ENCODE data around the gene NTMT2. TPM values are rescaled to one million over a fixed set of nuclear protein-coding genes. Genes with fewer than 3 reads are reported as not detected.

The NTMT2 gene
- total RNA-seq, 1 donor from 2014 or later: not detected

DNA sequence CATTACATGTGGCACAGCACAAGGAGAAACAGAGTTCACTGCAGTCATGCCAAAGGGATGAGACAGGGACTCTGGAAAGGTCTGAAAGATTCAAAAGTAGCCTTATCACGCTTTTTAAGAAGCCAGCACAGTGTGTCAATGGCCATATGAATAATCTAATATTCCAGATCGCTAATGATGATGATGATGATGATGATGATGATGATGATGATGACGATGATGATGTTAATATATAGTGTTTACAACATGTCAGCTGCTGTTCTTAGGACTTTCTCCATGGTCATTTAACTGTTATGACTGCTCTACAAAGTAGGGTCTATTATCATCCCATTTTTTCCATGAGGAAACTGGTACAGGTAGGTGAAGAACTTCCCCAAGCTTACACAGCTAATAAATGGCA, 64.4 kb downstream of the NTMT2 start:
- TF ChIP-seq, protein P1, sequence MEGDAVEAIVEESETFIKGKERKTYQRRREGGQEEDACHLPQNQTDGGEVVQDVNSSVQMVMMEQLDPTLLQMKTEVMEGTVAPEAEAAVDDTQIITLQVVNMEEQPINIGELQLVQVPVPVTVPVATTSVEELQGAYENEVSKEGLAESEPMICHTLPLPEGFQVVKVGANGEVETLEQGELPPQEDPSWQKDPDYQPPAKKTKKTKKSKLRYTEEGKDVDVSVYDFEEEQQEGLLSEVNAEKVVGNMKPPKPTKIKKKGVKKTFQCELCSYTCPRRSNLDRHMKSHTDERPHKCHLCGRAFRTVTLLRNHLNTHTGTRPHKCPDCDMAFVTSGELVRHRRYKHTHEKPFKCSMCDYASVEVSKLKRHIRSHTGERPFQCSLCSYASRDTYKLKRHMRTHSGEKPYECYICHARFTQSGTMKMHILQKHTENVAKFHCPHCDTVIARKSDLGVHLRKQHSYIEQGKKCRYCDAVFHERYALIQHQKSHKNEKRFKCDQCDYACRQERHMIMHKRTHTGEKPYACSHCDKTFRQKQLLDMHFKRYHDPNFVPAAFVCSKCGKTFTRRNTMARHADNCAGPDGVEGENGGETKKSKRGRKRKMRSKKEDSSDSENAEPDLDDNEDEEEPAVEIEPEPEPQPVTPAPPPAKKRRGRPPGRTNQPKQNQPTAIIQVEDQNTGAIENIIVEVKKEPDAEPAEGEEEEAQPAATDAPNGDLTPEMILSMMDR (IDR thresholded peaks at IDR 0.05; ENCODE audit: unreplicated experiment): no peak
- Mint-ChIP-seq H3K4me3 (no peak overlapping the region), H3K27ac (no peak overlapping the region), H3K27me3 (ENCODE audit: low read depth) (no peaks in the 10 kb centered on the region), H3K9me3 (peaks cover 8% of the 10 kb centered on the region), H3K36me3 (peaks cover 5% of the 10 kb centered on the region), H3K4me1 (peaks cover 8% of the 10 kb centered on the region)
- no peak for DNase-seq (ENCODE audit: low spot score in 2 of 2, unreplicated experiment in 2 of 2)

DNA sequence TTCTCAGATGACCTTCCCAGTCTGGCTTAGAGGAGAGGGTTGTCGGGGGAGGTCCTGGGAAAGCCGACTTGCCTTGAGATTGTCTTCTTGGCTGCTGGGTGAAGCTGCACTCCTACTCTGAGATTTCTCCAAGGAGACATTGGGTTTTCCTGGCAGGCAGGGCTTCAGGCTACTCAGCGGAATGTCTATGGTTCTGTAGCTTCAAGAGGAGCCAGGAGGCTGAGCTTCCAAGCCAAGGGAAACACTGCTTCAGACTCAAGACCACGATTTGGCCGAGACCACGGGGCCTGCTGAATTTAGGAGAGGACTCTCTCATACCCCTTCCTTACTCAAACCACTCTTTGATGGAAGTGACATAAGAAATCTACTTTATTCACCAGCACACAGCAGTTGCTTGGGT, 67.8 kb downstream of the NTMT2 start:
- peaks cover 4% of the 10 kb centered on the region for H3K4me1 Mint-ChIP-seq
- H3K36me3 Mint-ChIP-seq: no peaks in the 10 kb centered on the region
- no peak for DNase-seq (ENCODE audit: low spot score in 2 of 2, unreplicated experiment in 2 of 2)
- no peaks in the 10 kb centered on the region for H3K27me3 Mint-ChIP-seq (ENCODE audit: low read depth)
- no peak overlapping the region for H3K27ac Mint-ChIP-seq
- no peak overlapping the region for H3K4me3 Mint-ChIP-seq
- no peaks in the 10 kb centered on the region for H3K9me3 Mint-ChIP-seq
- TF ChIP-seq, protein P1 (IDR thresholded peaks at IDR 0.05; ENCODE audit: unreplicated experiment): no peak

DNA sequence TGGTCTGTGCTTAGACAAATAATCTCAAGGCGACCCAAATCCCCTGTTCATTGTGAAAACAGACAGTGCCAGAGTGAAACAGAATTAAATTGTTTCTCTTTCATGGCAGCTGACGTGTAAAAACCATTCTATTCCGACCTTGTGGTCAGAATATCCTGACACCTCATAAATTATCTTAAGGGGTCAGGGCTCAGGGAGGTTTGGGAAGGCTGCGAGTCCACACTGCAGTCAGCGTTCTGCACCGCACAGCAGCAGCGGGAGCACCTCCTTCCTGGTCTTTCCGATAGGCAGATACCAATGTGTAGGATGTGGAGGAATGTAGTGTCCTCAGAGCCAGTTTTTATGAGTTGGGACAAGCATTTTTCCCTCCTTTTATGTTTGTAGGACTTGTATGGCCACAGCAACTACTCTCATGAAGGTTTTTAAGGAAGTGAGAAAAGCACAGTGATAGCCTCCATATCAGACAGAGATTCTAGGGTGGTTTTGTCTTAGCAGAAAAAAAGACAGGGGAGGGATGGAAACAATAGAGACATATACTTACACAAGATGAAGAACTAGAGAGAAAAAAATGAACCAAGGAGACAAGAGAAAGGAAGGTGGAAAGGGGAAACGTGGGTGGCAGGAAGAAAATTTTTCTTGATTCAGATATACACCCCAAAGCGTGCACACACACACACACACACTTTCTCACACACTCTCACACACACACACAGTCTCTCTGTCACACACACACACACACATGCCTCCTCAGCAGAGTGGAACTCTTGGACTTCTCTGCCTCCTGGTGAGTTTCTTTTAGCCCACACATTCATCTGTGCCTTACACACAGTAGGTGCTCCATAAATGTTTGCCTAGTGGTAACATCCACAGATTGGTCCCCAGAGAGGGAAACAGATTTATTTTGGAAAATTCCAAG, 68.6 kb downstream of the NTMT2 start:
- no peaks in the 10 kb centered on the region for H3K36me3 Mint-ChIP-seq
- peaks cover 2% of the 10 kb centered on the region for H3K9me3 Mint-ChIP-seq
- H3K27ac Mint-ChIP-seq: no peak overlapping the region
- H3K4me3 Mint-ChIP-seq: no peak overlapping the region
- H3K27me3 Mint-ChIP-seq (ENCODE audit: low read depth): no peaks in the 10 kb centered on the region
- no peak for DNase-seq (ENCODE audit: low spot score in 2 of 2, unreplicated experiment in 2 of 2)
- H3K4me1 Mint-ChIP-seq: peaks cover 4% of the 10 kb centered on the region
- TF ChIP-seq, protein P1 (IDR thresholded peaks at IDR 0.05; ENCODE audit: unreplicated experiment): no peak

DNA sequence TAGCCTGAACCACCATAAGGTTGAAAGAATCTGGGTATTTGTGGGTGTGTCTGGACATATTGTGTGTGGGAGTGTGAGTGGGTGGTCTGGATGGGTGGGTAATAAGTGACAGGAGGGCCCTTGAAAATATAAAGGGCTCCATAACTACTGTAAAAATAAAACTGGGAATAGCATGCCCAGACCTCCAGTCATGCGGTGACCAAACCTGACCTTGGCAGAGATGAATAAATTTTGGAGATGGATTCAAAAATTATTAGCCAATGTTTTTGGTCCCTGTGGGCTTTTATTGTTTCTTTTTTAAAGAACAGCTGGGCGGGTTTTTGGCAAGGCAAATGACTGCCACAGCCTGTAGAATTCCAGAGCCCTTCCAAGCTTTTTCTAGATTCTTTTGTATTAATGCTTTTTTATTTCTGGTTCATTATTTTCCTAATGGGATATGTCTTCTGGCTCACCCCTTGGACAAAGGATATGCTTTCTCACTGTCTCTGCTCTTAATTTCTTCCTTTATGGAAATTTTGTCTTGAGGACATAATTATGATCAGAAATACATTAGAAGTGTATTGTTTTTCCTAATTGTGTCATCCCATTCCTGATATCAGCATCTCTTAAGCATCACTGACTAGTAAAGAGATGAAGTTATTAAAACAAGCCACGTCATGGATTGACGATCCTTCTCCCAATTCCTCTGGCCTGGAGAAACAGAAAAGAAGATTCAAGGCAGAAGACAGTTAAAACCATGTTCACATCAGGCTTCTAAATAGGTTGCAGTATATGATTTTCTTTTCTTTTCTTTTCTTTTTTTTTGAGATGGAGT, 69.5 kb downstream of the NTMT2 start:
- Mint-ChIP-seq H3K27me3 (ENCODE audit: low read depth) (no peaks in the 10 kb centered on the region), H3K36me3 (no peaks in the 10 kb centered on the region), H3K4me3 (no peak overlapping the region), H3K9me3 (peaks cover 3% of the 10 kb centered on the region), H3K27ac (no peak overlapping the region), H3K4me1 (peaks cover 7% of the 10 kb centered on the region)
- DNase-seq (ENCODE audit: low spot score in 2 of 2, unreplicated experiment in 2 of 2): no peak
- TF ChIP-seq, protein P1 (IDR thresholded peaks at IDR 0.05; ENCODE audit: unreplicated experiment): no peak

DNA sequence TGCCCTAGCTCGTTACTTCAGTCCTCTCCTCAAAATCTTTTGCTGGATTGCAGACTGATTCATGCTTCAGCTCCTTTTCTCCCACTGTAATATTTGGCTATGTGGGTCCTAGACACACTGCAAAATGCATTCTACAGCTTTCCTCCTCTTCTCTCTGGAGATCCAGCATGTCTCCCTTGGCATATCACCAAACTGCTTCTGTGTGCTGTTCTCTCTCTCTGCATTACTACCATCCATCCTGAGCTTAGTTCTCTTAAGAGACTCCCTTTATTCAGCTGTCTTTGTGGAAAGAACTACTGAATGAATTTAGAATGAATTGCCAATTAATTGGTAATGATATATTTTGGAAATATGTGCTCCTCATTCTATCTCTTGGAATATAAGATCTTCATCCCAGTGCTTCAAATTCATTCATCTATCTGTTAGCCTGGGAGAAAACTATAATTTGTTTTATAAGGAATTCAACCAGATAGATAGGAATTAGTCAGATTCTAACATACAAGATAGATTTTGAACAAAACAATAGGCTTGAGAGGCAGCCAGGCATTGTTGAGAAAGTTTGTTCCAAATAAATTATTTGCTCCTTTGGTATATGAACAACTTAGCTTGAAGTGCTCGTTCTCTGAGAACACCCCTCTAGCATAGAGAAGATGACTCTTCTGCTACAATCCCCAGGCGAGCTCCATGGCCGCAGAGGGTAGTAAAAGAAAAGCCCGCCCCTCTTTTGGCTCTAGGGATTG, 71.9 kb downstream of the NTMT2 start:
- H3K27me3 Mint-ChIP-seq (ENCODE audit: low read depth): no peaks in the 10 kb centered on the region
- peaks cover 3% of the 10 kb centered on the region for H3K9me3 Mint-ChIP-seq
- H3K4me1 Mint-ChIP-seq: peaks cover 16% of the 10 kb centered on the region
- no peak for DNase-seq (ENCODE audit: low spot score in 2 of 2, unreplicated experiment in 2 of 2)
- no peak overlapping the region for H3K4me3 Mint-ChIP-seq
- H3K27ac Mint-ChIP-seq: no peak overlapping the region
- TF ChIP-seq, protein P1 (IDR thresholded peaks at IDR 0.05; ENCODE audit: unreplicated experiment): no peak
- no peaks in the 10 kb centered on the region for H3K36me3 Mint-ChIP-seq

Measured in mesothelial cell of epicardium (in vitro differentiated cells).